Measurements from ENCODE around the gene FHIT.

- TF ChIP-seq CTCF (conservative IDR thresholded peaks at IDR 0.05; ENCODE audit: low read depth, low read length) (no peak), CHD1 (IDR thresholded peaks at IDR 0.05; ENCODE audit: low read depth, low read length) (no peak), POLR2A (IDR thresholded peaks at IDR 0.05; ENCODE audit: low read depth, low read length) (no peak), MAFK (IDR thresholded peaks at IDR 0.05; ENCODE audit: low read depth, low read length) (no peak), RAD21 (IDR thresholded peaks at IDR 0.05; ENCODE audit: low read length) (no peak), RFX5 (IDR thresholded peaks at IDR 0.05; ENCODE audit: low read depth, low read length) (no peak)
- TF ChIP-seq, protein P1, sequence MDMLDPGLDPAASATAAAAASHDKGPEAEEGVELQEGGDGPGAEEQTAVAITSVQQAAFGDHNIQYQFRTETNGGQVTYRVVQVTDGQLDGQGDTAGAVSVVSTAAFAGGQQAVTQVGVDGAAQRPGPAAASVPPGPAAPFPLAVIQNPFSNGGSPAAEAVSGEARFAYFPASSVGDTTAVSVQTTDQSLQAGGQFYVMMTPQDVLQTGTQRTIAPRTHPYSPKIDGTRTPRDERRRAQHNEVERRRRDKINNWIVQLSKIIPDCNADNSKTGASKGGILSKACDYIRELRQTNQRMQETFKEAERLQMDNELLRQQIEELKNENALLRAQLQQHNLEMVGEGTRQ (IDR thresholded peaks at IDR 0.05; ENCODE audit: low read depth, low read length): no peak
These were observed 394.8 kb downstream of the FHIT start for GRCh38 chr3:60856257-60857046.
